Vagina (tissue), 2 donors: ENCODE data around the gene POLR2E. TPM values are rescaled to one million over a fixed set of nuclear protein-coding genes. Genes with fewer than 3 reads are reported as not detected.

ENCODE experiments used
- DNase-seq, 2 donors: peaks; one replicate each; pipeline ENCODE4 v3.0.0-alpha.2; 2017; ENCODE audit errors: extremely low spot score in 2 of 2
- H3K27ac ChIP-seq: fragments of 200-600 bp; sonication (generic); one replicate; pipeline ENCODE4 v1.5.1; 2019
- H3K27me3 ChIP-seq: fragments of 200-600 bp; sonication (generic); one replicate; pipeline ENCODE4 v1.5.1; 2019
- H3K36me3 ChIP-seq, 2 donors: fragments of 200-600 bp; sonication (generic); one replicate each; pipeline ENCODE4 v1.5.1; 2017 to 2019
- H3K4me1 ChIP-seq: fragments of 200-600 bp; sonication (generic); one replicate; pipeline ENCODE4 v1.5.1; 2019
- H3K4me3 ChIP-seq, 2 donors: fragments of 200-600 bp; sonication (generic); 1 replicate in 1 of 2; 2 replicates in 1 of 2; pipeline ENCODE4 v1.5.1; 2016 to 2019
- H3K9me3 ChIP-seq: fragments of 200-600 bp; sonication (generic); one replicate; pipeline ENCODE4 v1.5.1; 2019
- CTCF ChIP-seq, 3 experiments: fragments of 450-650 bp in 2 of 3; fragments of 200-600 bp in 1 of 3; sonication (generic) in 1 of 3; IDR thresholded peaks; one replicate each; pipeline ENCODE4 v1.5.1; 2017 to 2019; ENCODE audit warnings: antibody characterized with exemption in 3 of 3, mild to moderate bottlenecking in 2 of 3, moderate library complexity in 2 of 3
- POLR2A ChIP-seq, 2 donors: fragments of 450-650 bp; IDR thresholded peaks; one replicate each; pipeline ENCODE4 v1.6.1; 2017; ENCODE audit warnings: antibody characterized with exemption in 2 of 2, mild to moderate bottlenecking in 2 of 2, moderate library complexity in 2 of 2
- POLR2AphosphoS5 ChIP-seq, 2 donors: sonication (generic); formaldehyde crosslinking; IDR thresholded peaks; one replicate each; pipeline ENCODE4 v1.9.0; 2017; ENCODE audit warnings: antibody characterized with exemption in 2 of 2, mild to moderate bottlenecking in 2 of 2, low read depth in 1 of 2; ENCODE audit not compliant: insufficient read depth in 1 of 2
- intact Hi-C: fragments of 100-400 bp; cut with DNase I; formaldehyde crosslinking; loops from one replicate; pipeline ENCODE4 v1.15.1; 2023
- total RNA-seq: library from RNA; depleted of rRNA; stranded (reverse); fragments of >200 nt; gene quantifications from one replicate; pipeline ENCODE4 v1.2.3, GENCODE V29; 2016

Gene POLR2E
- total RNA-seq, 1 donor from 2014 or later = 83.7 TPM

- no peak for TF ChIP-seq POLR2AphosphoS5 (IDR thresholded peaks at IDR 0.05; ENCODE audit: insufficient read depth in 1 of 2, low read depth in 1 of 2)
- no peak for TF ChIP-seq CTCF (IDR thresholded peaks at IDR 0.05)
- no peak for TF ChIP-seq POLR2A (IDR thresholded peaks at IDR 0.05)
- H3K27me3 ChIP-seq = no peaks in the 10 kb centered on the region
- no peaks in the 10 kb centered on the region for H3K36me3 ChIP-seq
- peak overlapping the region; percentile 12 for H3K27ac ChIP-seq
- intact Hi-C loops = no loop called here
- peak overlapping the region; percentile 41 to 48 for H3K4me3 ChIP-seq
- H3K4me1 ChIP-seq = peaks cover 55% of the 10 kb centered on the region
- no peak for DNase-seq
- H3K9me3 ChIP-seq = no peaks in the 10 kb centered on the region
Observed at GRCh38 chr19:1068009-1069001, 26.9 kb downstream of the POLR2E start.

GRCh38 chr19:1067341-1067957, 27.7 kb downstream of the POLR2E start:
- no peaks in the 10 kb centered on the region for H3K9me3 ChIP-seq
- peak overlapping the region; percentile 12 for H3K27ac ChIP-seq
- TF ChIP-seq POLR2A (IDR thresholded peaks at IDR 0.05) = no peak
- no peak for TF ChIP-seq POLR2AphosphoS5 (IDR thresholded peaks at IDR 0.05; ENCODE audit: insufficient read depth in 1 of 2, low read depth in 1 of 2)
- no peak for TF ChIP-seq CTCF (IDR thresholded peaks at IDR 0.05)
- H3K4me3 ChIP-seq = peak overlapping the region; percentile 41 to 48
- no peaks in the 10 kb centered on the region for H3K36me3 ChIP-seq
- intact Hi-C loops = no loop called here
- peaks cover 55% of the 10 kb centered on the region for H3K4me1 ChIP-seq
- no peak for DNase-seq
- H3K27me3 ChIP-seq = no peaks in the 10 kb centered on the region

- intact Hi-C loops = no loop called here
- Histone ChIP-seq H3K27me3 (no peaks in the 10 kb centered on the region), H3K27ac (peak within 1 kb of the TSS; percentile 12), H3K4me3 (peak within 1 kb of the TSS; percentile 41 to 48), H3K4me1 (peaks cover 55% of the 10 kb centered on the region), H3K9me3 (no peaks in the 10 kb centered on the region), H3K36me3 (no peaks in the 10 kb centered on the region)
- no peak for DNase-seq
- TF ChIP-seq POLR2AphosphoS5 (IDR thresholded peaks at IDR 0.05; ENCODE audit: insufficient read depth in 1 of 2, low read depth in 1 of 2) (no peak), POLR2A (IDR thresholded peaks at IDR 0.05) (no peak), CTCF (IDR thresholded peaks at IDR 0.05) (no peak)
Observed at GRCh38 chr19:1066748-1067340, 28.3 kb downstream of the POLR2E start, which contains the start of gene ARHGAP45. Gene ARHGAP45 (plus strand): TSS chr19:1067167. CDS start chr19:1067406, 239 bp downstream.

- Histone ChIP-seq H3K27ac (no peak overlapping the region), H3K36me3 (no peaks in the 10 kb centered on the region), H3K4me1 (peaks cover 55% of the 10 kb centered on the region), H3K27me3 (no peaks in the 10 kb centered on the region), H3K4me3 (peak overlapping the region; percentile 41 to 48), H3K9me3 (no peaks in the 10 kb centered on the region)
- TF ChIP-seq POLR2A (IDR thresholded peaks at IDR 0.05) (no peak), POLR2AphosphoS5 (IDR thresholded peaks at IDR 0.05; ENCODE audit: insufficient read depth in 1 of 2, low read depth in 1 of 2) (no peak), CTCF (IDR thresholded peaks at IDR 0.05) (no peak)
- intact Hi-C loops = no loop called here
- no peak for DNase-seq
Observed at GRCh38 chr19:1066251-1066747, 28.9 kb downstream of the POLR2E start.
